H1 (cell line): ENCODE data around the gene ITGB2. TPM values are rescaled to one million over a fixed set of nuclear protein-coding genes. Genes with fewer than 3 reads are reported as not detected.
A peak's percentile ranks its signal among the peaks of the same experiment; 100 is the strongest.

Experiments used
- CTCF ChIA-PET: fragments of 300-600 bp; sonication (Branson Sonifier 250); formaldehyde crosslinking; loops from one replicate; lab custom pipeline; 2021; ENCODE audit not compliant: partially characterized antibody; lab: Charles Lee
- POLR2A ChIA-PET: fragments of 300-600 bp; sonication (Branson Sonifier 250); formaldehyde crosslinking; loops from one replicate; lab custom pipeline; 2021; ENCODE audit warnings: inconsistent platforms; ENCODE audit not compliant: partially characterized antibody; lab: Charles Lee
- DNase-seq, 2 experiments: peaks; one replicate each; pipeline versions ENCODE4 v3.0.0 to v3.0.0-alpha.2; 2010 to 2022; ENCODE audit warnings: low spot score in 2 of 2, low read depth in 1 of 2, mixed read lengths in 1 of 2
- FAIRE-seq: peaks from 2 replicates; lab custom pipeline; 2011; peaks lifted over from hg19 to GRCh38; lab: Jason Lieb, UNC
- H2AFZ ChIP-seq: 2 replicates; pipeline ENCODE4 v1.8.1; 2012; ENCODE audit warnings: low read length, inconsistent platforms
- H2AK5ac ChIP-seq: 2 replicates; pipeline ENCODE4 v1.6.1; 2013; ENCODE audit warnings: low read depth, low read length
- H2BK120ac ChIP-seq: replicated peaks from 2 replicates; pipeline ENCODE3; 2013; ENCODE audit warnings: low read depth, low read length, inconsistent platforms
- H2BK12ac ChIP-seq: 2 replicates; pipeline ENCODE4 v1.6.1; 2013; ENCODE audit warnings: low read depth, low read length
- H2BK15ac ChIP-seq: 2 replicates; pipeline ENCODE4 v1.6.1; 2013; ENCODE audit warnings: low read length
- H2BK20ac ChIP-seq: 2 replicates; pipeline ENCODE4 v1.6.1; 2013; ENCODE audit warnings: low read length
- H2BK5ac ChIP-seq: 2 replicates; pipeline ENCODE4 v1.6.1; 2013; ENCODE audit warnings: low read depth, low read length
- H3K14ac ChIP-seq: 2 replicates; pipeline ENCODE4 v1.6.1; 2013; ENCODE audit warnings: inconsistent platforms; ENCODE audit not compliant: insufficient read length
- H3K18ac ChIP-seq: 2 replicates; pipeline ENCODE4 v1.6.1; 2013; ENCODE audit warnings: low read length; ENCODE audit errors: extremely low read depth
- H3K23ac ChIP-seq: 2 replicates; pipeline ENCODE4 v1.6.1; 2013; ENCODE audit warnings: inconsistent platforms; ENCODE audit not compliant: insufficient read length
- H3K23me2 ChIP-seq: 2 replicates; pipeline ENCODE4 v1.6.1; 2013; ENCODE audit warnings: low read depth, low read length
- H3K27ac ChIP-seq: 2 replicates; pipeline ENCODE4 v1.6.1; 2011; ENCODE audit warnings: low read depth, low read length, inconsistent platforms
- H3K27me3 ChIP-seq, 4 experiments: replicated peaks in 1 of 4; 1 replicate in 1 of 4; 2 replicates in 3 of 4; pipeline versions ENCODE4 v1.6.1 to v1.8.1; 2011 to 2013; ENCODE audit warnings: low read length in 3 of 4, mild to moderate bottlenecking in 3 of 4, inconsistent platforms in 2 of 4, mixed read lengths in 2 of 4, moderate library complexity in 1 of 4; ENCODE audit not compliant: control insufficient read depth in 3 of 4, insufficient read depth in 3 of 4; ENCODE audit errors: extremely low read depth in 1 of 4
- H3K36me3 ChIP-seq, 4 experiments: 2 replicates each; pipeline versions ENCODE4 v1.6.1 to v1.8.1; 2011 to 2013; ENCODE audit warnings: mild to moderate bottlenecking in 4 of 4, low read length in 3 of 4, moderate library complexity in 2 of 4, control low read depth in 1 of 4, inconsistent platforms in 1 of 4; ENCODE audit not compliant: insufficient read depth in 4 of 4, control insufficient read depth in 2 of 4
- H3K4ac ChIP-seq: replicated peaks from 2 replicates; pipeline ENCODE3; 2013; ENCODE audit warnings: low read length, low read depth, mixed read lengths, inconsistent platforms; ENCODE audit not compliant: insufficient read length
- H3K4me1 ChIP-seq, 4 experiments: replicated peaks in 1 of 4; 1 replicate in 1 of 4; 2 replicates in 3 of 4; pipeline versions ENCODE4 v1.6.1 to v1.8.1; 2011 to 2013; ENCODE audit warnings: low read length in 3 of 4, inconsistent platforms in 2 of 4, mixed read lengths in 1 of 4; ENCODE audit not compliant: insufficient read depth in 4 of 4, control insufficient read depth in 3 of 4
- H3K4me2 ChIP-seq, 2 experiments: 2 replicates each; pipeline versions ENCODE4 v1.6.1 to v1.8.1; 2011 to 2013; ENCODE audit warnings: low read depth in 2 of 2, low read length in 2 of 2, control low read depth in 1 of 2, inconsistent platforms in 1 of 2, mild to moderate bottlenecking in 1 of 2; ENCODE audit not compliant: insufficient read depth in 1 of 2
- H3K4me3 ChIP-seq, 4 experiments: fragments of 200-600, 300-600 bp in 1 of 4; sonication (generic), shearing (Covaris generic), sonication (Bioruptor Twin) in 1 of 4; 2 replicates each; pipeline versions ENCODE4 v1.5.1 to v1.8.1; 2011 to 2016; ENCODE audit warnings: low read length in 4 of 4, low read depth in 3 of 4, control low read depth in 2 of 4, inconsistent platforms in 2 of 4, mild to moderate bottlenecking in 2 of 4, mixed read lengths in 1 of 4, moderate library complexity in 1 of 4; ENCODE audit not compliant: insufficient read depth in 2 of 4; ENCODE audit errors: extremely low read depth in 1 of 4
- H3K56ac ChIP-seq: replicated peaks from 2 replicates; pipeline ENCODE3; 2013; ENCODE audit warnings: low read depth, mild to moderate bottlenecking, mixed read lengths, low read length, inconsistent platforms; ENCODE audit not compliant: insufficient read length
- H3K79me1 ChIP-seq: 2 replicates; pipeline ENCODE4 v1.6.1; 2013; ENCODE audit warnings: low read depth, low read length, control low read depth
- H3K79me2 ChIP-seq, 2 experiments: 2 replicates each; pipeline versions ENCODE4 v1.6.1 to v1.8.1; 2012 to 2013; ENCODE audit warnings: low read length in 2 of 2, mild to moderate bottlenecking in 2 of 2, inconsistent platforms in 1 of 2; ENCODE audit not compliant: insufficient read depth in 2 of 2, control insufficient read depth in 1 of 2
- H3K9ac ChIP-seq, 4 experiments: replicated peaks in 1 of 4; 1 replicate in 1 of 4; 2 replicates in 3 of 4; pipeline versions ENCODE4 v1.6.1 to v1.8.1; 2011 to 2013; ENCODE audit warnings: low read depth in 3 of 4, low read length in 3 of 4, control low read depth in 2 of 4, mild to moderate bottlenecking in 2 of 4, moderate library complexity in 2 of 4, inconsistent platforms in 1 of 4; ENCODE audit errors: extremely low read depth in 1 of 4
- H3K9me3 ChIP-seq, 2 experiments: 2 replicates each; pipeline versions ENCODE4 v1.6.1 to v1.8.1; 2012 to 2013; ENCODE audit warnings: mild to moderate bottlenecking in 2 of 2, moderate library complexity in 2 of 2, control low read depth in 1 of 2, inconsistent platforms in 1 of 2, low read depth in 1 of 2, low read length in 1 of 2, mixed read lengths in 1 of 2; ENCODE audit not compliant: insufficient read depth in 2 of 2
- H4K20me1 ChIP-seq, 2 experiments: replicated peaks in 1 of 2; 2 replicates each; pipeline versions ENCODE3 to v1.8.1; 2011 to 2013; ENCODE audit warnings: inconsistent platforms in 2 of 2, low read length in 2 of 2, mild to moderate bottlenecking in 1 of 2; ENCODE audit not compliant: insufficient read depth in 2 of 2, control insufficient read depth in 1 of 2
- H4K5ac ChIP-seq: 2 replicates; pipeline ENCODE4 v1.6.1; 2013; ENCODE audit warnings: low read length, low read depth, mixed read lengths, inconsistent platforms; ENCODE audit not compliant: insufficient read length
- H4K8ac ChIP-seq: 2 replicates; pipeline ENCODE4 v1.8.0; 2013; ENCODE audit warnings: mild to moderate bottlenecking, moderate library complexity, low read length, inconsistent platforms; ENCODE audit not compliant: insufficient read depth; ENCODE audit errors: extremely low read depth
- H4K91ac ChIP-seq: replicated peaks from 2 replicates; pipeline ENCODE3; 2013; ENCODE audit warnings: low read length, mixed read lengths, inconsistent platforms; ENCODE audit not compliant: insufficient read length
- ASH2L ChIP-seq: fragments of 200-600, 300-600 bp; sonication (generic); IDR thresholded peaks from one replicate; pipeline ENCODE4 v1.7.1; 2017; ENCODE audit warnings: low read length
- EGR1 ChIP-seq: IDR thresholded peaks from 2 replicates; pipeline ENCODE4 v1.6.1; 2011; ENCODE audit warnings: low read depth, low read length, borderline replicate concordance
- GABPA ChIP-seq: IDR thresholded peaks from 2 replicates; pipeline ENCODE4 v1.6.1; 2011; ENCODE audit warnings: mild to moderate bottlenecking, low read length, moderate library complexity, borderline replicate concordance; ENCODE audit not compliant: insufficient read depth
- GTF2F1 ChIP-seq: IDR thresholded peaks from 2 replicates; pipeline ENCODE4 v1.6.1; 2012; ENCODE audit warnings: low read depth, low read length, improper control_type of control experiment, borderline replicate concordance
- KDM5A ChIP-seq: fragments of 200-600 bp; IDR thresholded peaks from 2 replicates; pipeline ENCODE4 v1.7.1; 2012; ENCODE audit warnings: mild to moderate bottlenecking, low read length, inconsistent platforms, mixed read lengths
- NRF1 ChIP-seq: IDR thresholded peaks from 2 replicates; pipeline ENCODE4 v1.6.1; 2011; ENCODE audit warnings: mild to moderate bottlenecking, low read depth, low read length, improper control_type of control experiment
- PHF8 ChIP-seq: fragments of 200-600 bp; sonication (generic); conservative IDR thresholded peaks from 2 replicates; pipeline ENCODE4 v1.7.1; 2012; ENCODE audit warnings: low read depth, mild to moderate bottlenecking, inconsistent platforms, low read length, moderate library complexity
- POLR2AphosphoS5 ChIP-seq: IDR thresholded peaks from 2 replicates; pipeline ENCODE4 v1.6.1; 2011; ENCODE audit warnings: low read depth, low read length
- POU5F1 ChIP-seq: IDR thresholded peaks from 2 replicates; pipeline ENCODE4 v1.6.1; 2011; ENCODE audit warnings: low read depth, mild to moderate bottlenecking, low read length, moderate library complexity
- SRF ChIP-seq: IDR thresholded peaks from 2 replicates; pipeline ENCODE4 v1.6.1; 2011; ENCODE audit warnings: mild to moderate bottlenecking, low read depth, low read length, moderate library complexity
- SUZ12 ChIP-seq: fragments of 200-600 bp; sonication (generic); IDR thresholded peaks from 2 replicates; pipeline ENCODE4 v1.6.1; 2012; ENCODE audit warnings: mild to moderate bottlenecking, inconsistent platforms, low read length, moderate library complexity, mixed read lengths
- TAF7 ChIP-seq: optimal IDR thresholded peaks from 2 replicates; pipeline ENCODE3; 2011; ENCODE audit warnings: low read depth, mild to moderate bottlenecking, inconsistent platforms, low read length, moderate library complexity, borderline replicate concordance
- WGBS, 2 experiments: shearing (Covaris generic) in 1 of 2; methylation state at CpG; one replicate each; pipeline versions ENCODE4 v1.1.6 to v1.1.7; 2013 to 2015; ENCODE audit warnings: low lambda C conversion rate in 2 of 2, mixed read lengths in 2 of 2, inconsistent platforms in 1 of 2, low coverage in 1 of 2, missing lambda C conversion rate in 1 of 2; ENCODE audit not compliant: insufficient replicate concordance in 2 of 2, insufficient coverage in 1 of 2, insufficient read length in 1 of 2; ENCODE audit errors: extremely low coverage in 1 of 2, missing lambda C conversion rate in 1 of 2; 5-methylcytosine and 5-hydroxymethylcytosine counted together
- polyA plus RNA-seq, 7 experiments: library from polyadenylated mRNA; depleted of rRNA in 3 of 7; stranded (reverse) in 5 of 7; unstranded in 2 of 7; fragments of >200 nt in 5 of 7; fragments of 200-250 nt in 2 of 7; gene quantifications; 1 replicate in 5 of 7; 2 replicates in 1 of 7; 4 replicates in 1 of 7; pipeline versions ENCODE4 v1.2.1 to v1.2.3, GENCODE V29; 2011 to 2013; ENCODE audit warnings: missing spikeins in 2 of 7, mixed read lengths in 2 of 7
- total RNA-seq: library from RNA; stranded (reverse); fragmentation: NEBNext Ultra II Directional; extraction: Animal tissue kit (Norgen Biotek cat#: 25700); gene quantifications from 2 replicates; pipeline ENCODE4 v1.2.1, GENCODE V29; 2021

Gene ITGB2
- total and polyA plus RNA-seq, 2 of the 8 experiments (the other 6 are each of a cell fraction or from before 2014, with no cell fraction given) = 0.24 to 0.63 TPM

DNA sequence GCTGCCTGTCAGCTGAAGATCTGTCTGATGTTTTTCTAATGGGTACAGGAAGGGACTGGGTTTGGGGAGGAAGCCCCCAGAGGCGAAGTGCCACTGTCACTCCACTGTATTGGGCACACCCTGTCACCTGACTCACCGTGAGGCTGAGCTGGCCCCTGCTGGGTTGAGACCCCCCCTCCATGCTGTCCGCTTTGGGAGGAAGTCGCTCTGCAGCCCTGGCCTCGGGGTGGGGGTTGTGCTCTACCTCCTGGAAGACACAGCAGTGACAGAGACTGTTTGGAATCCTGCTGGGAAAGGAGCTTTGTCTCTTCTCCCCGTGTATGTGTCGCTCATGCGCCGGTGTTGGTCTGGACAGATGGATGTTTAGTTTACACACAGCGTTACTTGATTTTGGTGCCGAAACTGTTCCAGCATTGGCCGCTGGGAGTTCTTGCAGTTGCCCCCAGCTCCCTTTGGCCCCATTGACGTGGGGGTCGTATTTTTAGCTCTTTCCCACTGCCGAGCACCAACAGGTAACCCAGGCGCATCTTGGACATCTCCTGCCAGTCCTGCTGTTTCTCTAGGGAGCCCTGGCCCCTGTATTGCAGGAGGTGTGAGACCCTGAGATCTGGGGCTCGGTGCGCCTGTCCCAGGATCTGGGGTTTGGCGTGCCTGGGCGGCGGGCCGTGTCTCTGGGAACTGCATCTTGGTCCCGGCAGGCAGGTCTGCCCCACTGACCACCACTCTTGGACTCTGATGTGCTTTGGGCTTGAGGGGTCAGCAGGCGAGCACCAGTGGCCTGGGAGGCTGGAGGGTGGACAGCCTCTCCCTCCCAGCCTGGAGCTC is 49.4 kb upstream of the ITGB2 start:
- no peak overlapping the region for H3K9ac ChIP-seq
- TF ChIP-seq ASH2L (no peak), TAF7 (no peak), NRF1 (no peak), POU5F1 (no peak), SRF (no peak), SUZ12 (no peak), GTF2F1 (no peak), KDM5A (no peak), GABPA (no peak), POLR2AphosphoS5 (no peak), PHF8 (no peak), EGR1 (no peak)

More for the DNA sequence above, 49.4 kb upstream of the ITGB2 start:
- no peak overlapping the region for H3K56ac ChIP-seq
- no peak overlapping the region for H2BK12ac ChIP-seq
- no peak for DNase-seq
- no peak overlapping the region for H4K5ac ChIP-seq
- 94% methylated on average over 22 of the region's 24 CpGs; no CpG with 5 or more reads in 1 of the 2 experiments for WGBS, 2 experiments
- no peak overlapping the region; the same call in 1 of the 2 replicates for H4K8ac ChIP-seq
- no peak overlapping the region for H2AK5ac ChIP-seq
- H3K27ac ChIP-seq = no peak overlapping the region
- ChIA-PET POLR2A (interaction anchor here (1.2 kb wide), 1 partner anchor 12 kb away, joined by 3 read pairs; no protein-coding TSS in a partner anchor), CTCF (interaction anchor here (0.6 to 4.1 kb wide), 10 partner anchors 20 to 167 kb away, joined by 3 to 28 read pairs (median 3); no protein-coding TSS in a partner anchor)
- no peaks in the 10 kb centered on the region for H3K23me2 ChIP-seq
- no peak overlapping the region for H2BK120ac ChIP-seq
- H3K9me3 ChIP-seq = no peaks in the 10 kb centered on the region
- no peaks in the 10 kb centered on the region; a peak in 1 of 7 replicates for H3K4me1 ChIP-seq
- H4K20me1 ChIP-seq = peaks cover 15 to 18% of the 10 kb centered on the region in 2 experiments
- no peak overlapping the region for H3K4me2 ChIP-seq
- 0 out of 2 replicates have a peak, but pooled peaks cover 4% of the 10 kb centered on the region for H3K79me1 ChIP-seq
- no peak overlapping the region for H3K23ac ChIP-seq
- H2BK5ac ChIP-seq = peak overlapping the region; percentile 35; the same call in 1 of the 2 replicates
- no peak overlapping the region for H4K91ac ChIP-seq
- H3K18ac ChIP-seq = no peak overlapping the region
- no peak for FAIRE-seq
- H2AFZ ChIP-seq = no peak overlapping the region
- no peak overlapping the region for H3K4ac ChIP-seq
- H3K27me3 ChIP-seq = no peaks in the 10 kb centered on the region
- H3K4me3 ChIP-seq = no peak overlapping the region
- peaks cover 0 to 6% of the 10 kb centered on the region in 2 experiments; a peak in 2 of 4 replicates for H3K79me2 ChIP-seq
- H3K36me3 ChIP-seq = peaks cover 0 to 19% (median 9%) of the 10 kb centered on the region in 4 experiments; a peak in 4 of 8 replicates
- H2BK15ac ChIP-seq = no peak overlapping the region; the same call in 1 of the 2 replicates
- H3K14ac ChIP-seq = no peak overlapping the region
- no peak overlapping the region for H2BK20ac ChIP-seq
